K562 (cell line): ENCODE data around the gene PLCB4. TPM values are rescaled to one million over a fixed set of nuclear protein-coding genes. Genes with fewer than 3 reads are reported as not detected.

Experiments used
- ARID1B ChIP-seq: fragments of 450-650 bp; IDR thresholded peaks from 2 replicates; pipeline ENCODE4 v1.6.1; 2016; ENCODE audit warnings: antibody characterized with exemption, mild to moderate bottlenecking, inconsistent platforms
- ASH1L ChIP-seq: fragments of 450-650 bp; IDR thresholded peaks from 2 replicates; pipeline ENCODE4 v1.6.1; 2018; ENCODE audit warnings: borderline replicate concordance, mild to moderate bottlenecking, low read depth; ENCODE audit not compliant: partially characterized antibody
- COPS2 ChIP-seq: fragments of 450-650 bp; conservative IDR thresholded peaks from 2 replicates; pipeline ENCODE4 v1.6.1; 2016; ENCODE audit warnings: mild to moderate bottlenecking, moderate library complexity
- CREBBP ChIP-seq: IDR thresholded peaks from one replicate; pipeline ENCODE4 v1.6.1; 2012; ENCODE audit warnings: low read depth, mild to moderate bottlenecking, control low read depth, inconsistent platforms, low read length
- EHMT2 ChIP-seq: fragments of 450-650 bp; IDR thresholded peaks from 2 replicates; pipeline ENCODE4 v1.6.1; 2018; ENCODE audit warnings: antibody characterized with exemption
- FOXP4 ChIP-seq: sonication (generic); formaldehyde crosslinking; IDR thresholded peaks from 2 replicates; pipeline ENCODE4 v1.8.0; 2022; ENCODE audit warnings: mild to moderate bottlenecking, missing genetic modification reagents, borderline replicate concordance
- LCOR ChIP-seq: sonication (generic); formaldehyde crosslinking; IDR thresholded peaks from 2 replicates; pipeline ENCODE4 v1.8.0; 2022; ENCODE audit warnings: mild to moderate bottlenecking, missing genetic modification reagents
- MCM5 ChIP-seq: fragments of 450-650 bp; IDR thresholded peaks from 2 replicates; pipeline ENCODE4 v1.6.1; 2016; ENCODE audit warnings: low read depth
- MYNN ChIP-seq, 2 experiments: sonication (generic); formaldehyde crosslinking in 1 of 2; IDR thresholded peaks; 2 replicates each; pipeline versions ENCODE4 v1.5.0 to v1.6.1; 2016 to 2020; ENCODE audit warnings: antibody characterized with exemption in 1 of 2, missing genetic modification reagents in 1 of 2
- POU5F1 ChIP-seq: fragments of 150-350 bp; IDR thresholded peaks from 2 replicates; pipeline ENCODE4 v1.6.1; 2014; ENCODE audit warnings: borderline replicate concordance, low read length, low read depth, mild to moderate bottlenecking; ENCODE audit not compliant: partially characterized antibody
- ZBTB12 ChIP-seq: fragments of 250-450 bp; sonication (Bioruptor Pico); IDR thresholded peaks from 2 replicates; pipeline ENCODE4 v1.4.0; 2020
- ZFX ChIP-seq: sonication (generic); formaldehyde crosslinking; IDR thresholded peaks from 2 replicates; pipeline ENCODE4 v1.8.0; 2022; ENCODE audit warnings: mild to moderate bottlenecking, missing genetic modification reagents, moderate library complexity
- ZNF282 ChIP-seq: sonication (generic); formaldehyde crosslinking; IDR thresholded peaks from 2 replicates; pipeline ENCODE4 v1.8.1; 2023; ENCODE audit warnings: missing genetic modification reagents
- ZSCAN29 ChIP-seq: fragments of 450-650 bp; IDR thresholded peaks from 2 replicates; pipeline ENCODE4 v1.6.1; 2017
- polyA plus RNA-seq, 8 experiments: library from polyadenylated mRNA; depleted of rRNA in 4 of 8; stranded (reverse) in 5 of 8; unstranded in 3 of 8; fragments of >200 nt; fragmentation: Nextera tagmentation in 2 of 8; fragmentation: Illumina TruSeq in 1 of 8; extraction: Ambion mirVana in 2 of 8; extraction: Trizol in 1 of 8; gene quantifications; 2 replicates each; pipeline versions ENCODE4 v1.2.1 to v1.2.3, GENCODE V29; 2011 to 2014; ENCODE audit warnings: inconsistent platforms in 1 of 8, missing spikeins in 1 of 8
- total RNA-seq, 7 experiments: library from RNA; depleted of rRNA in 6 of 7; stranded (reverse); fragments of >200 nt in 6 of 7; fragmentation: Illumina TruSeq in 2 of 7; extraction: Trizol in 2 of 7; gene quantifications; 2 replicates each; pipeline versions ENCODE4 v1.2.1 to v1.2.3, GENCODE V29; 2011 to 2021; ENCODE audit warnings: low replicate concordance in 1 of 7

Gene PLCB4
- total and polyA plus RNA-seq, 9 of the 15 experiments (the other 6 are each of a cell fraction or from before 2014, with no cell fraction given): 0.20 to 2.9 (median 0.52) TPM

GRCh38 chr20:9399322-9399721 lies 330.4 kb downstream of the PLCB4 start (continued):
- TF ChIP-seq ASH1L (no peak), POU5F1 (no peak), COPS2 (no peak), LCOR (CRISPR knock-in tag) (no peak), ZSCAN29 (no peak), ZFX (CRISPR knock-in tag) (no peak), EHMT2 (no peak), ARID1B (no peak), MCM5 (no peak), CREBBP (no peak), MYNN (IDR thresholded peaks at IDR 0.05) (no peak), MYNN (CRISPR knock-in tag; IDR thresholded peaks at IDR 0.05) (no peak), ZNF282 (CRISPR knock-in tag) (no peak), ZBTB12 (CRISPR knock-in tag) (no peak), FOXP4 (CRISPR knock-in tag) (no peak)
